K562 (cell line): ENCODE results near the gene FXN. TPM values are rescaled to one million over a fixed set of nuclear protein-coding genes. Genes with fewer than 3 reads are reported as not detected.

ENCODE experiments used
- ATAC-seq: fragments of 200-7000 bp; cut with Tn5 transposase; 3 replicates; pipeline ENCODE4 v1.9.1; 2020; ENCODE audit warnings: moderate library complexity
- BruUV-seq: library from RNA; stranded (reverse); fragments of 400-500 nt; replicated peaks from 2 replicates; lab custom pipeline; 2021; lab: Mats Ljungman, UMichigan
- CTCF ChIA-PET: fragments of 300-600 bp; formaldehyde crosslinking; extraction: SDS; loops from one replicate; lab custom pipeline; 2021; ENCODE audit warnings: low intra/inter-chr PET ratio; lab: Yijun Ruan, JAX
- POLR2A ChIA-PET: fragments of 300-600, 350-650 bp; sonication (Branson Sonifier 250); formaldehyde crosslinking; extraction: SDS; loops from one replicate; lab custom pipeline; 2021; ENCODE audit warnings: antibody characterized with exemption, inconsistent platforms; lab: Yijun Ruan, JAX
- DNase-seq, 4 experiments: peaks; one replicate each; pipeline versions ENCODE4 v3.0.0 to v3.0.0-alpha.2; 2011 to 2018; ENCODE audit warnings: low spot score in 3 of 4, mixed read lengths in 3 of 4; ENCODE audit errors: extremely low read depth in 1 of 4
- FAIRE-seq: peaks from 2 replicates; lab custom pipeline; 2011; peaks lifted over from hg19 to GRCh38; lab: Jason Lieb, UNC
- H2AFZ ChIP-seq: 2 replicates; pipeline ENCODE4 v1.6.0; 2011; ENCODE audit warnings: low read depth, low read length, control low read depth, inconsistent platforms
- H3K27ac ChIP-seq: fragments of 200-600 bp; 3 replicates; pipeline ENCODE4 v1.8.0; 2011; ENCODE audit warnings: low read depth, mild to moderate bottlenecking, control low read depth, inconsistent platforms, low read length, moderate library complexity, mixed read lengths; ENCODE audit errors: extremely low read depth
- H3K27me3 ChIP-seq, 2 experiments: fragments of 300-600 bp in 1 of 2; 2 replicates in 1 of 2; 3 replicates in 1 of 2; pipeline versions ENCODE4 v1.6.0 to v1.8.0; 2011; ENCODE audit warnings: inconsistent platforms in 2 of 2, low read length in 2 of 2, mild to moderate bottlenecking in 1 of 2, mixed read lengths in 1 of 2, moderate library complexity in 1 of 2; ENCODE audit not compliant: control insufficient read depth in 2 of 2, insufficient read depth in 2 of 2
- H3K36me3 ChIP-seq: fragments of 300-600 bp; 3 replicates; pipeline ENCODE4 v1.8.0; 2011; ENCODE audit warnings: mild to moderate bottlenecking, low read length, inconsistent platforms; ENCODE audit not compliant: control insufficient read depth, insufficient read depth
- H3K4me1 ChIP-seq, 2 experiments: fragments of 200-600 bp in 1 of 2; replicated peaks in 1 of 2; 2 replicates in 1 of 2; 3 replicates in 1 of 2; pipeline versions ENCODE4 v1.5.1 to v1.8.0; 2011; ENCODE audit warnings: inconsistent platforms in 2 of 2, low read length in 2 of 2, mild to moderate bottlenecking in 1 of 2, mixed read lengths in 1 of 2, moderate library complexity in 1 of 2; ENCODE audit not compliant: control insufficient read depth in 2 of 2, insufficient read depth in 2 of 2
- H3K4me2 ChIP-seq: 2 replicates; pipeline ENCODE4 v1.6.1; 2011; ENCODE audit warnings: low read length, control low read depth, inconsistent platforms, mixed read lengths; ENCODE audit not compliant: insufficient read depth
- H3K4me3 ChIP-seq: fragments of 200-600 bp; sonication (generic), shearing (Covaris generic); 2 replicates; pipeline ENCODE4 v1.5.1; 2016; ENCODE audit warnings: control low read depth, inconsistent platforms
- H3K79me2 ChIP-seq: fragments of 200-600 bp; 3 replicates; pipeline ENCODE4 v1.8.0; 2011; ENCODE audit warnings: low read length, inconsistent platforms; ENCODE audit not compliant: control insufficient read depth, insufficient read depth
- H3K9ac ChIP-seq, 2 experiments: 2 replicates each; pipeline versions ENCODE4 v1.6.0 to v1.6.1; 2011; ENCODE audit warnings: low read depth in 2 of 2, low read length in 2 of 2, control low read depth in 1 of 2, inconsistent platforms in 1 of 2, mild to moderate bottlenecking in 1 of 2, mixed read lengths in 1 of 2; ENCODE audit not compliant: insufficient read depth in 1 of 2
- H3K9me1 ChIP-seq: one replicate; pipeline ENCODE4 v1.6.0; 2011; ENCODE audit warnings: inconsistent platforms, mild to moderate bottlenecking, low read length, moderate library complexity; ENCODE audit not compliant: control insufficient read depth, insufficient read depth
- H3K9me3 ChIP-seq: replicated peaks from 2 replicates; pipeline ENCODE4 v1.5.1; 2011; ENCODE audit warnings: low read depth, low read length, inconsistent platforms; ENCODE audit not compliant: control insufficient read depth, insufficient read depth
- H4K20me1 ChIP-seq: replicated peaks from 2 replicates; pipeline ENCODE4 v1.6.1; 2011; ENCODE audit warnings: low read length, inconsistent platforms, mixed read lengths; ENCODE audit not compliant: control insufficient read depth, insufficient read depth
- ARID3A ChIP-seq: IDR thresholded peaks from 2 replicates; pipeline ENCODE4 v1.6.1; 2012; ENCODE audit warnings: low read depth, low read length, improper control_type of control experiment, borderline replicate concordance
- E2F1 ChIP-seq: sonication (generic); formaldehyde crosslinking; IDR thresholded peaks from 2 replicates; pipeline ENCODE4 v1.8.1; 2023; ENCODE audit warnings: mild to moderate bottlenecking, missing genetic modification reagents, moderate library complexity
- E2F8 ChIP-seq: fragments of 450-650 bp; IDR thresholded peaks from 2 replicates; pipeline ENCODE4 v1.7.1; 2018; ENCODE audit warnings: mild to moderate bottlenecking, low read depth; ENCODE audit not compliant: partially characterized antibody
- ETV5 ChIP-seq: sonication (generic); formaldehyde crosslinking; IDR thresholded peaks from 2 replicates; pipeline ENCODE4 v1.4.0; 2020; ENCODE audit warnings: low read depth, mild to moderate bottlenecking, missing genetic modification reagents
- GATAD2B ChIP-seq: fragments of 450-650 bp; IDR thresholded peaks from 2 replicates; pipeline ENCODE4 v1.6.1; 2017; ENCODE audit warnings: mild to moderate bottlenecking, borderline replicate concordance
- HES1 ChIP-seq: fragments of 450-650 bp; IDR thresholded peaks from 2 replicates; pipeline ENCODE4 v1.6.1; 2016; ENCODE audit warnings: low read depth, mild to moderate bottlenecking, moderate library complexity
- KLF10 ChIP-seq: fragments of 250-450 bp; sonication (Bioruptor Pico); IDR thresholded peaks from 2 replicates; pipeline ENCODE4 v1.6.1; 2021; ENCODE audit warnings: matching md5 sums
- MCM3 ChIP-seq: fragments of 450-650 bp; IDR thresholded peaks from 2 replicates; pipeline ENCODE4 v1.6.1; 2016
- PTBP1 ChIP-seq: fragments of 200-400 bp; formaldehyde crosslinking; IDR thresholded peaks from 2 replicates; pipeline ENCODE4 v1.6.1; 2017; ENCODE audit warnings: low read depth, low read length
- RBFOX2 ChIP-seq: fragments of 200-400 bp; formaldehyde crosslinking; IDR thresholded peaks from 2 replicates; pipeline ENCODE4 v1.6.1; 2017; ENCODE audit warnings: low read depth, mild to moderate bottlenecking, low read length, moderate library complexity
- SFPQ ChIP-seq: fragments of 200-400 bp; formaldehyde crosslinking; IDR thresholded peaks from 2 replicates; pipeline ENCODE4 v1.6.1; 2017; ENCODE audit warnings: mild to moderate bottlenecking, low read depth, low read length, moderate library complexity
- ZNF445 ChIP-seq: fragments of 250-450 bp; sonication (Bioruptor Pico); IDR thresholded peaks from 2 replicates; pipeline ENCODE4 v1.4.0; 2020; ENCODE audit warnings: low read depth, mild to moderate bottlenecking, moderate library complexity
- ZNF584 ChIP-seq: fragments of 200-800 bp; sonication (Bioruptor generic); IDR thresholded peaks from 2 replicates; pipeline ENCODE4 v1.6.1; 2016; ENCODE audit warnings: low read depth, mild to moderate bottlenecking, missing genetic modification characterization, missing compliant biosample characterization
- WGBS: fragments of 100-300 bp; shearing (Covaris generic); methylation state at CpG from one replicate; pipeline ENCODE4 v1.1.6; 2016; ENCODE audit warnings: low coverage, mixed read lengths; ENCODE audit not compliant: insufficient coverage; ENCODE audit errors: missing lambda C conversion rate; 5-methylcytosine and 5-hydroxymethylcytosine counted together
- in situ Hi-C: fragments of 300-500 bp; cut with MboI; formaldehyde crosslinking; loops from 4 replicates; pipeline ENCODE4 v1.15.0; 2018; ENCODE audit warnings: inconsistent platforms, mixed read lengths
- intact Hi-C: fragments of 100-400 bp; cut with micrococcal nuclease; formaldehyde crosslinking; loops from 2 replicates; pipeline ENCODE4 v1.14.2; 2022
- polyA plus RNA-seq, 8 experiments: library from polyadenylated mRNA; depleted of rRNA in 4 of 8; stranded (reverse) in 5 of 8; unstranded in 3 of 8; fragments of >200 nt; fragmentation: Nextera tagmentation in 2 of 8; fragmentation: Illumina TruSeq in 1 of 8; extraction: Ambion mirVana in 2 of 8; extraction: Trizol in 1 of 8; gene quantifications; 2 replicates each; pipeline versions ENCODE4 v1.2.1 to v1.2.3, GENCODE V29; 2011 to 2014; ENCODE audit warnings: inconsistent platforms in 1 of 8, missing spikeins in 1 of 8
- total RNA-seq, 7 experiments: library from RNA; depleted of rRNA in 6 of 7; stranded (reverse); fragments of >200 nt in 6 of 7; fragmentation: Illumina TruSeq in 2 of 7; extraction: Trizol in 2 of 7; gene quantifications; 2 replicates each; pipeline versions ENCODE4 v1.2.1 to v1.2.3, GENCODE V29; 2011 to 2021; ENCODE audit warnings: low replicate concordance in 1 of 7

Gene FXN
- total and polyA plus RNA-seq, 9 of the 15 experiments (the other 6 are each of a cell fraction or from before 2014, with no cell fraction given): 7.6 to 51.5 (median 30.3) TPM

- no TSS peak for BruUV-seq
- TF ChIP-seq ARID3A (no peak), PTBP1 (no peak), ETV5 (CRISPR knock-in tag) (no peak), KLF10 (CRISPR knock-in tag) (no peak), GATAD2B (no peak), ZNF584 (CRISPR knock-in tag) (no peak), RBFOX2 (no peak), ZNF445 (CRISPR knock-in tag) (no peak), E2F1 (CRISPR knock-in tag) (no peak), MCM3 (no peak), HES1 (no peak), E2F8 (no peak), SFPQ (no peak)
Observed at GRCh38 chr9:69049094-69049493, 13.5 kb downstream of the FXN start.

More at GRCh38 chr9:69049094-69049493, 13.5 kb downstream of the FXN start:
- no peaks in the 10 kb centered on the region for H3K9me3 ChIP-seq
- ChIA-PET CTCF (no interaction called here), POLR2A (interaction anchor here (0.9 to 1.2 kb wide), 4 partner anchors 14 to 192 kb away, joined by 3 to 4 read pairs (median 3); partner anchors contain the start of gene FXN)
- H3K79me2 ChIP-seq: peaks cover 17% of the 10 kb centered on the region
- H3K9me1 ChIP-seq: no peaks in the 10 kb centered on the region
- FAIRE-seq: no peak
- H3K4me1 ChIP-seq: peaks cover 5 to 8% of the 10 kb centered on the region in 2 experiments; a peak in 2 of 5 replicates
- no peak overlapping the region for H3K9ac ChIP-seq
- no peak overlapping the region for H3K4me3 ChIP-seq
- no peak overlapping the region for H3K4me2 ChIP-seq
- no peak for DNase-seq
- no peak for ATAC-seq
- H2AFZ ChIP-seq: no peak overlapping the region
- H3K27ac ChIP-seq: no peak overlapping the region
- intact Hi-C loops: no loop called here
- H4K20me1 ChIP-seq: no peaks in the 10 kb centered on the region
- no peaks in the 10 kb centered on the region for H3K27me3 ChIP-seq
- WGBS: no CpG with 5 or more reads among the region's 6 CpGs
- H3K36me3 ChIP-seq: peaks cover 46% of the 10 kb centered on the region; the same call in 2 of the 3 replicates
- in situ Hi-C loops: loop anchor here (25.0 kb wide), 1 partner anchor 888 kb away; no protein-coding TSS in a partner anchor
